Stimulated activated CD4-positive, alpha-beta T cell treated with anti-CD3 and anti-CD28 coated beads, TNF-alpha, amount 100 ng/mL, for 24 hours (primary cell): ENCODE measurements around the gene CASR.
"Not testable (repeated sequence)": the region's sequence is repeated elsewhere in the genome, so short reads cannot be mapped to it uniquely, and the experiment has no call there.

Source experiments
- DNase-seq, 3 experiments: peaks; one replicate each; pipeline ENCODE4 v3.0.0-alpha.2; 2020; ENCODE audit warnings: low read depth in 3 of 3

CASR gene, protein sequence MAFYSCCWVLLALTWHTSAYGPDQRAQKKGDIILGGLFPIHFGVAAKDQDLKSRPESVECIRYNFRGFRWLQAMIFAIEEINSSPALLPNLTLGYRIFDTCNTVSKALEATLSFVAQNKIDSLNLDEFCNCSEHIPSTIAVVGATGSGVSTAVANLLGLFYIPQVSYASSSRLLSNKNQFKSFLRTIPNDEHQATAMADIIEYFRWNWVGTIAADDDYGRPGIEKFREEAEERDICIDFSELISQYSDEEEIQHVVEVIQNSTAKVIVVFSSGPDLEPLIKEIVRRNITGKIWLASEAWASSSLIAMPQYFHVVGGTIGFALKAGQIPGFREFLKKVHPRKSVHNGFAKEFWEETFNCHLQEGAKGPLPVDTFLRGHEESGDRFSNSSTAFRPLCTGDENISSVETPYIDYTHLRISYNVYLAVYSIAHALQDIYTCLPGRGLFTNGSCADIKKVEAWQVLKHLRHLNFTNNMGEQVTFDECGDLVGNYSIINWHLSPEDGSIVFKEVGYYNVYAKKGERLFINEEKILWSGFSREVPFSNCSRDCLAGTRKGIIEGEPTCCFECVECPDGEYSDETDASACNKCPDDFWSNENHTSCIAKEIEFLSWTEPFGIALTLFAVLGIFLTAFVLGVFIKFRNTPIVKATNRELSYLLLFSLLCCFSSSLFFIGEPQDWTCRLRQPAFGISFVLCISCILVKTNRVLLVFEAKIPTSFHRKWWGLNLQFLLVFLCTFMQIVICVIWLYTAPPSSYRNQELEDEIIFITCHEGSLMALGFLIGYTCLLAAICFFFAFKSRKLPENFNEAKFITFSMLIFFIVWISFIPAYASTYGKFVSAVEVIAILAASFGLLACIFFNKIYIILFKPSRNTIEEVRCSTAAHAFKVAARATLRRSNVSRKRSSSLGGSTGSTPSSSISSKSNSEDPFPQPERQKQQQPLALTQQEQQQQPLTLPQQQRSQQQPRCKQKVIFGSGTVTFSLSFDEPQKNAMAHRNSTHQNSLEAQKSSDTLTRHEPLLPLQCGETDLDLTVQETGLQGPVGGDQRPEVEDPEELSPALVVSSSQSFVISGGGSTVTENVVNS

DNA sequence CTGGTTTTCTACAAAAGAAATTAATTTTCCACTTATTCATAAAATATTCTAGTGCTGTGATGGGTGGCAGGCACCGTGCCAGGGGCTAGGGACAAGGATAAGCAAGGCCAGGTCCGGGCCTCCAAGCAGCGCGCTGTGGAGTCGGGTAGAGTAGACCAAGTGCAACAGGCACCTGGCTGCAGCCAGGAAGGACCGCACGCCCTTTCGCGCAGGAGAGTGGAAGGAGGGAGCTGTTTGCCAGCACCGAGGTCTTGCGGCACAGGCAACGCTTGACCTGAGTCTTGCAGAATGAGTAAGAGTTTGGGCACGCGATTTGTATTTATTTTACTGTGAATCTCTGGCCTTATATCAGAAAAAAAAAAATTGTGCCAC is at the start of gene CASR:
CASR (plus strand) TSS at position 148 of the 372 bp plus-strand sequence. CDS start 70,522 bp downstream, outside the sequence.
- no peak for DNase-seq

DNA sequence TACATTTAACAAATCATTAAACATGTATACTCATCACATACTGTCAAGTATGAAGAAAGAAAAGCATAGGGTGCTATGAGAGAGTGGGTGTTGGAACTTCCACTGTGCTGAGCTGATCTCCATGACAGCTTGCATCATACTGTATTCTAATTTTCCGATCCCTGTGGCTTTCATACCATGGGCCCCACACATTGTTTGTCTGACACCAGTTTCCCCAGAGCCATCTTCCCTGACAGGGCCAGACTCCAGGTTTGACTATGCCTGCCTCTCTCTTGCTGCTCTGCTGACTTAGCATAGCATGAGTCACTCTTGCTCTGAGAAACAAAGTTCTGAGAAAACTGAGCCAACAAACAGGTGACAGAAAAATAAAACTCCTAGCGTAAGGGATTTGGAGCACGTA is 37.0 kb upstream of the CASR start:
- peak; percentile 22 to 66 (median 38) for DNase-seq

DNA sequence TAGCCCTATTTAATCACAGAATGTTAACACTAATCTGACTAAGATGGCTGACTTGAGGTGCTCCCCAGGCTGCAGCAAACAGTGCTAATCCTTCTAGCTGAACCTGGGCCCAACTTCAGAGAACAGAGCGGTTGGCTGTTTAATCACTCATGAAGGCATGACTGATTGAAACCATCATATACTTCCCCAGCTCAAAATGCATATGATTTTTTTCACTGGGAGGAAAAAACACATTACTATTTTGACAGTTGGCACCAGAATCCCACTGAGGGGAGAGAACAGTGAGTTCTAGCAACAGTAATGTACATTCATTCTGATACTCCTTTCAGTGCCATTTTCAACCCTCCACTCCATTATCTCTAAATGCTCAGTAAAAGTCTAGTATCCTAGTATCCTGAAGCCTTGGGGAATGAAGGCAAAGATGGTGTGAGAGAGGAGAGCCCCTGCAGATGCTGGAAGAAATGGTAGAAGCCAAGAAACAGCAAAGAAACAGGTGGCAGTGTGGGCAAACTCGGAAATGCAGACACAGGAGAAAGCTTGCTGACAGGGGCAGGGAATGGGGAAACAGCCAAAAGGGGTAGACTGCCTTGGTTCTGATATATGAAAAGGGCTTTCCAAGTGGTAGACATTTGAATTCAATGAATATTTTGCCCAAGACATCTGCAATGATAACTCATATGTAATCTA is 34.4 kb upstream of the CASR start:
- no peak for DNase-seq

DNA sequence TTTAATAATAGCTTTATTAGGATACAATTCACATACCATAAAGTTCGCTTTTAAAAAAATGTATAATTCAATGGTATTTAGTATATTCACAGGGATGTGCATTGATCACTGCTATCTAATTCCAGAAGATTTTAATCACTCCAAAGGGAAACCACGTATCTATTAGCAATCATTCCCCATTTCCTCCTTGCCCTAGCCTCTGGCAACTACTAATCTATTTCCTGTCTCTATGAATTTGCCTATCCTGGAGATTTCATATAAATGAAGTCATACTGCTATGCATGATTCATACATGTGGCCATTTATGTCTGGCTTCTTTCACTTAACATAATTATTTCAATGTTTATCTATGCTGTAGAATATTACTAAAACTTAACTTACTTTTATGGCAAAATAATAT is 32.0 kb upstream of the CASR start:
- DNase-seq, result no peak

DNA sequence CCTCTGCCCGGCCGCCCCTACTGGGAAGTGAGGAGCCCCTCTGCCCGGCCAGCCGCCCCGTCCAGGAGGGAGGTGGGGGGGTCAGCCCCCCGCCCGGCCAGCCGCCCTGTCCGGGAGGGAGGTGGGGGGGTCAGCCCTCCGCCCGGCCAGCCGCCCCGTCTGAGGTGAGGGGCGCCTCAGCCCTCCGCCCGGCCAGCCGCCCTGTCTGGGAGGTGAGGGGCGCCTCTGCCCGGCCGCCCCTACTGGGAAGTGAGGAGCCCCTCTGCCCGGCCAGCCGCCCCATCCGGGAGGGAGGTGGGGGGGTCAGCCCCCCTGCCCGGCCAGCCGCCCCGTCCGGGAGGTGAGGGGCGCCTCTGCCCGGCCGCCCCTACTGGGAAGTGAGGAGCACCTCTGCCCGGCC is 18.5 kb upstream of the CASR start:
- DNase-seq, result not testable (repeated sequence)

DNA sequence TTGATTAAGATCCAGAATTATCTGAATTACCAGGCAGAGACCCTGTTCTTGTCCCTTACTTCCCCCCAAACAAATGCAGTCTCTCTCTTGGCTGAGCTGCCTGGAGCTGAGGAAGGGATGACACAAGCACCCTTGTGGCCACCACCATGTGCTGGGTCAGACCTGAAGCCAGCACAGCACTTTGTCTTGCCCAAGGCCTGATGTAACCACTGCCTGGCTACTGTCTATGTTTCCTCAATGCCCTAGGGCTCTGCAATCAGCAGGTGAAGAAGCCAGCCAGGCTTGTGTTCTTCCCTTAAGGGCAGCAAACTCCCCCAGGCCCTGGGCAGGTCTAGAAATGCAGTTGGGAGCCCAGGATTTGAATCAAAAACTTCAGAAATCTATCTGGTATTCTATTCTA is 15.8 kb upstream of the CASR start:
- DNase-seq, result no peak

DNA sequence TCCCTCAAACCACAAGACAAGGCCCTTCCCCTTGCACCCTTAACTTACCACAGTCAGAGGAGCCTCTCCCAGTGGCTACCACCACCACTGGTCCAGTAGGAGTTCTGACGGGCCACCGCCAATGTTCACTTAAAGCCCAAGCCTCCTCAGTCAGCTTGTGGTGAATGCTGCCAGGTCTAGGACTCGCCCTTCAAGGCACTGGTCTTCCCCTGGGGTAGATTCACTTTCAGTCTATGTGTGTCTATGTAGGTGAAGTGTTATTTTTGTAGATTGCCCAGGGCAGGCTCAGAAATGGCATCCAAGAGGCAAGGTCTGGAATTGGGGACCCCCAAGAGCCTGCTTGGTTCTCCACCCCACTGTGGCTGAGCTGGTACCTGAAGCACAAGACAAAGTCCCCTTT is 15.4 kb upstream of the CASR start:
- no peak for DNase-seq

DNA sequence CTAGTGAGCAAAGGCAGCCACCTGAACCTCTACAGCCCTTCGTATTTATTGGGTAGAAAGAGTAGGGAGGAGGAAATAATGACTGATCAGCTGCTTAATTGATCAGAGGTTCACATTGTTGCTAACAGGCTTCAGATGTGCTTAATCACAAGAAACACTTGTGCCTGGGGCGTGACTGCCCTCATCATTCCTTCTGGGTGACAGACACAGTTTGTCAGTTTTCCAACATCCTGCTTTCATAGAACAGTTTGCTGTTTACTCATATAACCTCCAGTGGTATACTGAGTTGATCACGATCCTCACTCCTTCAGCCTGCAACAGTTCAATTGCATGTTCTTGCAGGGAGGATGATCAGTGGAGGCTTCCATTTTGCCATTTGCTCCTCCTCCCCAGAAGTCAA is 13.6 kb upstream of the CASR start:
- no peak for DNase-seq

DNA sequence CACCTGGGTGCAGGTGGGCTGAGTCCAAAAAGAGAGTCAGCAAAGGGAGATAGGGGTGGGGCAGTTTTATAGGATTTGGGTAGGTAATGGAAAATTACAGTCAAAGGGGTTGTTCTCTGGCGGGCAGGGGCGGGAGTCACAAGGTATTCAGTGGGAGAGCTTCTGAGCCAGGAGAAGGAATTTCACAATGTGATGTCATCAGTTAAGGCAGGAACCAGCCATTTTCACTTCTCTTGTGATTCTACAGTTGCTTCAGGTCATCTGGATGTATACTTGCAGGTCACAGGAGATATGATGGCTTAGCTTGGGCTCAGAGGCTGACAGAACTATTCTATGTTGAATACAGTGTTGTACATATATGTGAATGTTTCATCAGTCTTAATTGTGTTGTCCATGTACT is 12.1 kb upstream of the CASR start:
- DNase-seq, result not testable (repeated sequence)

DNA sequence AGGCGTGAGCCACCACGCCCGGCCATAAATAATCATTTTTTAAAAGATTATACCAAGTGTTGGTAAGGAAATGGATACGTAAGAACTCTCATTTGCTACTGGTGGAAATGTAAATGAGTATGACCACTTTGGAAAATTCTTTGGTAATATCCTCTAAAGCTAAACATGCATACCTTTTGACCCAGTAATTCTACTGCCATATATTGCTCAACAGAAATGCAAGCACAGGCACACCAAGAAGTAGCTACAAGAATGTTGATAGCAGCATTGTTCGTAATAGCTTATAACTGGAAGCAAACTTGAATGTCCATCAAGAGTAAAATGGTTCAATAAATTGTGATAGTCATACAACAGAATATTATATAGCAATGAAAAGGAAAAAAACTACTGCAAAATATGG is 4.8 kb upstream of the CASR start:
- DNase-seq, result no peak

DNA sequence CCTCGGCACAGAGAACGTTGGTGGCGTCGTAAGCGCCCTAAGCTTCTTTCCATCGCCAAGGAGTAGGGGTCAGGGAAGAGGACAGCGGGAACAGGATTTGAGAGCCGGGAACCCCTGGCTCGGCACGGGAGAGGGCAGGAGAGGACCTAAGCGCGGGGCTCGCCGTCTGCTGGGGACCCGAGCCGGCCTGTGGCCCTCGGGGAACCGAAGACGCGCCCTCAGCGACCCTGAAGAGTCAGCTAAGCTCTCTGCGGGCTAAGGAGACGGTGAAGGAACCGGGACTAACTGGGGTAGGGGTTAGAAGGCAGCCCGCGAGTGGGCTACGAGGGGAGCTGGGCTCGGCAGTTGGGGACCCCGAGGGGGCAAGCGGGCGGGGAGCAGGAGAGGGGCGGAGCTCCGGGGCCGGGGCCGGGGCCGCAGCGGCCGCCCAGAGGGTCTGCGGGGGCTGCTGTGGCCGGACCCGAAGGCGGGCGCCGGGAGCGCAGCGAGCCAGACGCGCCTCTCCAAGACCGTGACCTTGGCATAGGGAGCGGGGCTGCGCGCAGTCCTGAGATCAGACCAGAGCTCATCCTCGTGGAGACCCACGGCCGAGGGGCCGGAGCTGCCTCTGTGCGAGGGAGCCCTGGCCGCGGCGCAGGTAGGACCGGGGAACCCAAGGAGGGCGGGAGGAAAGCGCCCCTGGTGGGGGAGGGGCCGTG is 574 bp downstream of the CASR start:
- DNase-seq, result no peak

DNA sequence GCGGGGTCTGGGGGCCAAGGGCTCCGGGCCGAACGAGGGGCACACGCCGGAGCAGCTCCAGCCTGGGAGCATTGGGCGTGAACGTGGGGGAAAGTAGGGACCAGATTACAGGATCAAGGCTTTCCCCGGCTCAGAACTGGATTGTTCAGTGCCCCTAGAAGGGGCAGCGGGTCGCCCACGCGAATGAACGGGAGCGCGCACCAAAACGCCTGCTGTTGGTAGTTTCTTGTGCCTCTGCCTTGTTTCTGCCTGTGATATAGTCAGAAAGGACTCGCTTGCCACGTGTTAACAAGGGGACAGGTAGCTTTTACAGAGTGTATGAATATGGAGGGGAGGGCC is 1.1 kb downstream of the CASR start:
- DNase-seq, result no peak

DNA sequence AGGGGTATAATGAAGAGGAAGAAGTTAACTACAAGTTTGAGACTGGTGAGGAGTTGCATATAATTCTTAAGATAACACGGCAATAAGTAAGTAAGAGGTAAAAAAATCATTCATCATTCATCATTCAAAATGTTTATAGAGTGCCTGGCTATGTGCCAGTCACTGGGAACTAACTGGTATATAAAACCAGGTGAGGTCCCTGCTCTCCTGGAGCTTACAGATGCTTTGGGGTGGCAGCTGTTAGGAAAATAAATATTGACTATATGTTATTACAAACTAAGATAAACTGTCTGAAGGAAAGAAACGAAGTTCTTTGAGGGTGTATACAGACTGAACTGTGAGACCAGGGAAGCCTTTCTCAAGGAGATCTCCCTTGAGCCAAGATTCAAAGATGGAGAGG is 2.9 kb downstream of the CASR start:
- DNase-seq, result no peak

DNA sequence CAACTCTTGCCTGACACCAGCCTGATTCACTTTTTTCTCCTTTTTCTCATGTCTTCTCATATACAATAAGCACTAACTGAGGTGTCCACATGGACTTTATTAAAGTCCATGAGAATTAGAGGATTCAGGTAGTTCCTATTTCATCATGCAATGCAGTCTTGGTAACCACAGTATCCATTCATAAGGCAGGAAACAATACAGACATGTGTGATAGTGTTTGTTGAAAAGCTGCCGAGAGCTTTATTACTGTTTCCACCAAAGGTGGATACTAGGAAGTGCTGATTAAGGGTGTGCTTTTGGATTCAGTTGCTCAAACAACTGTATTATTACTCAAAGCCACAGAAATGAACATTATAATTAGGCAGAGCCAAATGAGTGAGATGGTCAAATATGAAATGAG is 5.3 kb downstream of the CASR start:
- DNase-seq, result no peak

DNA sequence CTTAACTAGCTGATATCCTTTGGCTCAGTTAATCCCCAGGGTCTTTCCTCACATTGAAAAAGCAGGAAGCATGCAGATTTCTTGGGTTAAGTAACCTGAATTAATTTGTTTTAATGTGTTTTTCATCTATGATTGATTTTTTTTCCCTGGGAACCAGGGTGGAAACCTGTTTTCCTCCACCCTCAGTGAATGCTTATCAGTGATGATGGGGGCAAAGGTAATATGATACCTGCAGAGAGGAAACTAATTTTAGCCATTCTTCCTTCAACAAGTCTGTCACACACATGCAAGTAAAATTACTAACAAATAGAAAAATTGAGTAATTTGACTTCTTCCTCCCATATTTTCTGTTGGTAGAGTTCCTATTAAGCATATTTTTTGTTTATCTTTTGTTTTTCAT is 5.9 kb downstream of the CASR start:
- no peak for DNase-seq

DNA sequence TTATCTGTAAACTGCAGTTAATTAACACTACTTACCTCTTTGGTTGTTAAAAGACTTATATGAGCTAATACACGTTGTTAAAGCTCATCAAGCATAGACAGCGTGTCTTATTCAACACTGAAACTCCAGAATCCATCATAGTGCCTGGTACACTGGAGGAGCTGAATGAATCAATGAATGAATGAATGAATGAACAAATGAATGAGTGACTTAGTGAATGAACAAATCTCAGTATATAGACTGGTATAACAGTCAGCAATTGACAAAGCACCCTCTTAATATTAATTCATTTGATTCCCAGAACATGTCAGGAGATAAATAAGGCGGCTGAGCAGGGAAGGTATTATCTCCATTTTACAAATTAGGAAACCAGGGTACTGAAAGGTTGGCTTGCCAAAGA is 7.1 kb downstream of the CASR start:
- DNase-seq, result no peak

DNA sequence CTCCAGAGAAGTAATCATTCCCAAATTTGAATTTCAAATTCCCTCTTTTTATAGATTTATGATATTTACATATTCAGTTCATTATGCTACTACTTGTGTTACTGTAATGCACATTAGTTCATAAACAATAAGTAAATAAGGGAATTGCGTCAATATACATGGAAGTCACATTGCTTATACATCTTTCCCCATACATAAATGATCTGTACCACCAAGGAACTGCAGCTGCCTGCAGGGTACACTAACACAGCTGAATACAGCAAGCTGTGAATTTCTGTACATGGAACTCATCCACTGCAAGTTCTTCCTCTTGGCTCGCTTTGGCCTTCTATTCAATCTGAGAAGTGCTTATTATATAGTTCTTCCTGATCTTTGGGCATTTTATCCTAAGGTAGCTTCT is 15.5 kb downstream of the CASR start:
- DNase-seq, result no peak

DNA sequence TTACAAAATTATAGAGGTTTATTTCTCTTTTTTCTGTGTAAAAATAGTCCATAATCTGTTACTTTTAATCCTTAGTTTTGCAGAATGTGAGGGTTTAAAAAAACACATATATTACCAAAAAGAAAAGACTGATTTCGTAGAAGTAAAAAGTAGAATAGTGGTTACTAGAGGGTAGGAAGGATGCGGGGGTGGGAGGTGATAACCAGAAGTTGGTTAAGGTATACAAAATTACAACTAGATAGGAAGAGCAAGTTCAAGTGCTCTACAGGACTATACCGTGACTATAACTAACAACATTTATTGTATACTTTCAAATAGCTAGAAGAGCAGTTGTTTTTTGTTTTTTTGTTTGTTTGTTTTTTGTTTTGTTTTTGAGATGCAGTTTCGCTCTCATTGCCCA is 16.1 kb downstream of the CASR start:
- no peak for DNase-seq

DNA sequence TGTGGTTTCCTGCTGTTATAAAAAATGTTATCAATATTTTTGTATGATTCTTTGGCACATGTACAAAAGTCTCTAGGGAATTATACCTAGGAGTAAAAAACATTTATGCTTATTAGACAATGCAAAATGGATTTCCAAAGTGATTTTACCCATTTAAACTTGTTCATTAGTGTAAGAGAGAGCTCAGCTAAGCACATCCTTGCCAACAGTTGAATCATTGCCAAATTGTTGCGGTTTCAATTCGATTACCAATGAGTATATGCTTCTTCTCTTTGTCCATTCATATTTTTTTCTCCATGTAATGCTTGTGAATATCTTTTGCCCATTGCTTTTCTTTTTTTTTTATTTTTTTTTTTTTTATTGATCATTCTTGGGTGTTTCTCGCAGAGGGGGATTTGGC is 17.2 kb downstream of the CASR start:
- no peak for DNase-seq

DNA sequence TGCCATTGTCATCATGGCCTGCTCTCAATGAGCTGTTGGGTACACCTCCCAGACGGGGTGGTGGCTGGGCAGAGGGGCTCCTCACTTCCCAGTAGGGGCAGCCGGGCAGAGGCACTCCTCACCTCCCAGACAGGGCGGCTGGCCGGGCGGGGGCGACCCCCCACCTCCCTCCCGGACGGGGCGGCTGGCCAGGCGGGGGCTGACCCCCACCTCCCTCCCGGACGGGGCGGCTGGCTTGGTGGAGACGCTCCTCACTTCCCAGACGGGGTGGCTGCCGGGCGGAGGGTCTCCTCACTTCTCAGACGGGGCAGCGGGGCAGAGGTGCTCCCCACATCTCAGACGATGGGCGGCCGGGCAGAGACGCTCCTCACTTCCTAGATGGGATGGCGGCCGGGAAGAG is 18.0 kb downstream of the CASR start:
- DNase-seq, result not testable (repeated sequence)

DNA sequence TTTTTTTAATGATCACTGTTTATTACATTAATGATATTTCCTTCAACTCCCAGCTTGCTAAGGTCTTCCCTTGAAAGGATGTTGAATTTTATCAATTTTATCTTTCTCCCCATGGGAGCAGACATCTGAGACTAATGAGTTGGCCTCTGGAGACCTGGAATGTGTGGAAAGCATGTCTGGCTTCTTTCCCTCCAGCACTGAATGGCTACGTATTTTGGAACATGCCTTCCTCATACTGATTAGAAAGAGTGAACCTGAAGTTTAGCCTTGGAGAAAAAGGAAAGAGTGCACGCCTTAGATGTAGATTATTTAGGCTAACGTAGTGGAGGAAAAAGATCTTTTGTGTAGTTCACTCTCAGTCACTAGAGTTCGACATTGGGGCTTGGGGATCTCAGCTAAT is 25.1 kb downstream of the CASR start:
- DNase-seq, result no peak

DNA sequence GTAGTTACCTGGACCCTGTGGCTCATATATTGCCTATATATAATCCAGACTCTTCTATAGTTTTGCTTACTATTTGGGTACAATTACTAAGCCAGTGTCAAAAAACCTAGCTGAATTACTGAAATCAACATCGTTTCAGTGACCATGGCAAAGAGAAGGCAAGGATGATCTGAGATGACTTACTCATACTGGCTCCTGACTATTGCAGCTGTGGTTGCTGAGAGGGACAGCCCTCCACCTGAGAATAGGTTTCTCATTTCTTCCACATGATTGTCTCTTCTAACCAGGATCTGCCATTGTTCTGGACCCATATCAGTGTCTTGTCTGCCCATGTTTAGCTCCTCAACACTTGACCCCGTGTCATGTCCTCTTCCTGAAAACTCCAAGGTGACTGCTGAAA is 30.2 kb downstream of the CASR start:
- DNase-seq, result no peak
